ENCODE results near the gene FHOD1.

GRCh38 chr16:67184995-67185650 lies 62.2 kb downstream of the FHOD1 start:
- TF ChIP-seq CTCF (IDR thresholded peaks at IDR 0.05; ENCODE audit: low read length) (peak; percentile 82), EZH2 (IDR thresholded peaks at IDR 0.05; ENCODE audit: borderline replicate concordance, low read length) (no peak)
